Endothelial cell (in vitro differentiated cells): Measurements from ENCODE around the gene IDH2. TPM values are rescaled to one million over a fixed set of nuclear protein-coding genes. Genes with fewer than 3 reads are reported as not detected.

ENCODE experiments used
- DNase-seq: peaks from one replicate; pipeline ENCODE4 v3.0.0; 2021; ENCODE audit warnings: low spot score
- H3K27ac Mint-ChIP-seq: one replicate; pipeline ENCODE4 v1.8.0; 2021; ENCODE audit warnings: mixed read lengths, inconsistent platforms; ENCODE audit not compliant: unreplicated experiment
- H3K27me3 Mint-ChIP-seq: one replicate; pipeline ENCODE4 v1.8.0; 2021; ENCODE audit warnings: mild to moderate bottlenecking, moderate library complexity, mixed read lengths, inconsistent platforms; ENCODE audit not compliant: unreplicated experiment
- H3K36me3 Mint-ChIP-seq: one replicate; pipeline ENCODE4 v1.8.0; 2021; ENCODE audit warnings: mild to moderate bottlenecking, low read depth, mixed read lengths, inconsistent platforms; ENCODE audit not compliant: unreplicated experiment
- H3K4me1 Mint-ChIP-seq: one replicate; pipeline ENCODE4 v1.8.0; 2021; ENCODE audit warnings: mild to moderate bottlenecking, mixed read lengths, inconsistent platforms; ENCODE audit not compliant: unreplicated experiment
- H3K4me3 Mint-ChIP-seq: one replicate; pipeline ENCODE4 v1.8.0; 2021; ENCODE audit warnings: mild to moderate bottlenecking, mixed read lengths, inconsistent platforms; ENCODE audit not compliant: unreplicated experiment
- H3K9me3 Mint-ChIP-seq: one replicate; pipeline ENCODE4 v1.8.0; 2021; ENCODE audit warnings: mixed read lengths, inconsistent platforms; ENCODE audit not compliant: unreplicated experiment
- total RNA-seq: library from RNA; stranded (reverse); fragmentation: NEBNext Ultra II Directional; extraction: Animal tissue kit (Norgen Biotek cat#: 25700); gene quantifications from one replicate; pipeline ENCODE4 v1.2.1, GENCODE V29; 2021; ENCODE audit not compliant: unreplicated experiment
- TF ChIP-seq, protein P1 (sequence below): fragments of 200-600 bp; sonication (generic); IDR thresholded peaks from one replicate; pipeline ENCODE4 v1.5.0; 2021; ENCODE audit warnings: antibody characterized with exemption; ENCODE audit not compliant: unreplicated experiment

The IDH2 gene
- total RNA-seq, 1 donor from 2014 or later, result 133 TPM

DNA sequence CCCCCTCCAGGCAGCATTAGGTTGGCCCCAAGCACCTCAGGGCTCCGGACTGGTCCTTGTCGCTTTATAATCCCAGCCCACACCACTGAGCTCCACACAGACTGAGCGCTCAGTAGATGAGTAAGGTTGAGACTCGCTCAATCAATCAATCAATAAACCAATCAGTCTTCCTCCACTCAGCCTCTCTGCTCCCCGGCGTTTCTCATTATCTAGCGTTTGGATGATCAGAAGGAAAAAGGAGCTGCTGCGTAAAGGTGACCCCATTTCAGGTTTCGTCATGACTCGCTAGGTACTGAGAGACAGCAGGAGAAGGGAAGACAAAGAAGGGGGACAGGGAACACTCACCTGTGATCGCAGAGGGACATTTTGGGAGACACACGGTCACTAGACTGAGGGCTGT is 59.9 kb downstream of the IDH2 start:
- H3K36me3 Mint-ChIP-seq, result peaks cover 17% of the 10 kb centered on the region
- peaks cover 71% of the 10 kb centered on the region for H3K4me1 Mint-ChIP-seq
- peaks cover 10% of the 10 kb centered on the region for H3K27me3 Mint-ChIP-seq
- no peak overlapping the region for H3K4me3 Mint-ChIP-seq
- TF ChIP-seq, protein P1, sequence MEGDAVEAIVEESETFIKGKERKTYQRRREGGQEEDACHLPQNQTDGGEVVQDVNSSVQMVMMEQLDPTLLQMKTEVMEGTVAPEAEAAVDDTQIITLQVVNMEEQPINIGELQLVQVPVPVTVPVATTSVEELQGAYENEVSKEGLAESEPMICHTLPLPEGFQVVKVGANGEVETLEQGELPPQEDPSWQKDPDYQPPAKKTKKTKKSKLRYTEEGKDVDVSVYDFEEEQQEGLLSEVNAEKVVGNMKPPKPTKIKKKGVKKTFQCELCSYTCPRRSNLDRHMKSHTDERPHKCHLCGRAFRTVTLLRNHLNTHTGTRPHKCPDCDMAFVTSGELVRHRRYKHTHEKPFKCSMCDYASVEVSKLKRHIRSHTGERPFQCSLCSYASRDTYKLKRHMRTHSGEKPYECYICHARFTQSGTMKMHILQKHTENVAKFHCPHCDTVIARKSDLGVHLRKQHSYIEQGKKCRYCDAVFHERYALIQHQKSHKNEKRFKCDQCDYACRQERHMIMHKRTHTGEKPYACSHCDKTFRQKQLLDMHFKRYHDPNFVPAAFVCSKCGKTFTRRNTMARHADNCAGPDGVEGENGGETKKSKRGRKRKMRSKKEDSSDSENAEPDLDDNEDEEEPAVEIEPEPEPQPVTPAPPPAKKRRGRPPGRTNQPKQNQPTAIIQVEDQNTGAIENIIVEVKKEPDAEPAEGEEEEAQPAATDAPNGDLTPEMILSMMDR, result no peak
- peak overlapping the region; percentile 42 for H3K27ac Mint-ChIP-seq
- DNase-seq, result no peak
- H3K9me3 Mint-ChIP-seq, result no peaks in the 10 kb centered on the region

DNA sequence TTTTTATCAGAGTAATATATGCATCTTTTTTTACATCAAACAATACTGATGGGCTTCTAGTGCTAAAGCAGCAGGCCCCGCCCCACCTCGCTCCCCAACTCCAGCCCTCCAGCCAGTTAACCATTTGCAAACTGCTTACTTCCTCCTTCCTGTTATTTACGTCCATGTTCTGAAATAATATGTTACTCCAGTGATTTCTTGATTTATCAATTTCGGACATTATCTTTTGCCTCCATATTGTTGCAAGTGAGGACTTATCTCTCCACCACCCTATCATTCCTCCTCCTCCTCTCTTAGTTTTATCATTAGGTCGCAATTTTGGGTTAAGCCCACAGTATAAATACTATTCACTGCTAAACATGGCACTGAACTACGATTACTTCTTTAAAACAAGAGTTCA is 61.6 kb downstream of the IDH2 start:
- peaks cover 82% of the 10 kb centered on the region for H3K4me1 Mint-ChIP-seq
- H3K27ac Mint-ChIP-seq, result peak overlapping the region; percentile 82
- no peaks in the 10 kb centered on the region for H3K9me3 Mint-ChIP-seq
- DNase-seq, result no peak
- peaks cover 9% of the 10 kb centered on the region for H3K27me3 Mint-ChIP-seq
- H3K4me3 Mint-ChIP-seq, result no peak overlapping the region
- TF ChIP-seq, protein P1, result no peak
- peaks cover 16% of the 10 kb centered on the region for H3K36me3 Mint-ChIP-seq

DNA sequence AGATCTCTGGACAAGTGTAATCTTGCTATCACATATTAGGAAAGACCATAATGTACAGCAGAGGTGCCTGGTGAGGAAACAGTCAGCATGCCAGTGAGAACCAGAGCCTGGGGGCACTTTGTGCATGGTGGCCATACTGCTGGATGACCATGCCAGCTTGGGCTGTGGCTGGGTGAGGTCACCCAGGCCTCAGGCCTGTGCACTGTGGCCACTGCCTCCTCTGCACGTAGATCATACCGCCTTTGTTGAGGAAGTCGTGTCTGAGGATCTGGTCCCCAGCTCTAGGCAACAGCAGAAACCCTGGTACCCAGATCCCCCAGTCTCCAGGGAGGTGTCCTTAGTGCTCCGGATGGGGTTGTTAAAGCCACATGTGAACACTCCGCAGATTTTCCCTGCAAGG is 62.3 kb downstream of the IDH2 start:
- Mint-ChIP-seq H3K9me3 (no peaks in the 10 kb centered on the region), H3K27me3 (peaks cover 13% of the 10 kb centered on the region), H3K4me1 (peaks cover 82% of the 10 kb centered on the region), H3K4me3 (no peak overlapping the region), H3K27ac (peak overlapping the region; percentile 82), H3K36me3 (peaks cover 13% of the 10 kb centered on the region)
- no peak for DNase-seq
- TF ChIP-seq, protein P1, result no peak

DNA sequence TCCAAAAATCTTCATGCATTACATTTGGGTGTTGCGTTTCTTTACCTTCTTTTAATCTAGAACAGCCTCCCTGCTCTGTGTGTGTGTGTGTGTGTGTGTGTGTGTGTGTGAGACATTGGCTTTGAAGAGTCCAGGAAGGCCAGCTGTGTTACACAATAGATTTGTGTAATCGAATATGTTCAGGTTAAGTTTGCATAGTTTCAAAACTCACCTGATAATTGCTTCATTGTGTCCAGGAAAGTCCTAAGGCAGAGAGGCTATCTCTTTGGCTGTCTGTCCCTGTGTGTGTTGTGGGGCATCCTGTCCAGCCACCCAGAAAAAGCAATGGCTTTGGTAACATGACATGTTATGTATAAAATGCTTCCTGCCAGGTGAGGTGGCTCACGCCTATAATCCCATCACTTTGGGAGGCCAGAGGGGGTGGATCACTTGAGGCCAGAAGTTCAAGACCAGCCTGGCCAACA is 63.6 kb downstream of the IDH2 start:
- peak overlapping the region; percentile 96 for H3K27ac Mint-ChIP-seq
- H3K4me3 Mint-ChIP-seq, result peak overlapping the region; percentile 54
- TF ChIP-seq, protein P1, result no peak
- no peak for DNase-seq
- H3K27me3 Mint-ChIP-seq, result peaks cover 25% of the 10 kb centered on the region
- H3K36me3 Mint-ChIP-seq, result peaks cover 14% of the 10 kb centered on the region
- H3K4me1 Mint-ChIP-seq, result peaks cover 85% of the 10 kb centered on the region
- no peaks in the 10 kb centered on the region for H3K9me3 Mint-ChIP-seq

DNA sequence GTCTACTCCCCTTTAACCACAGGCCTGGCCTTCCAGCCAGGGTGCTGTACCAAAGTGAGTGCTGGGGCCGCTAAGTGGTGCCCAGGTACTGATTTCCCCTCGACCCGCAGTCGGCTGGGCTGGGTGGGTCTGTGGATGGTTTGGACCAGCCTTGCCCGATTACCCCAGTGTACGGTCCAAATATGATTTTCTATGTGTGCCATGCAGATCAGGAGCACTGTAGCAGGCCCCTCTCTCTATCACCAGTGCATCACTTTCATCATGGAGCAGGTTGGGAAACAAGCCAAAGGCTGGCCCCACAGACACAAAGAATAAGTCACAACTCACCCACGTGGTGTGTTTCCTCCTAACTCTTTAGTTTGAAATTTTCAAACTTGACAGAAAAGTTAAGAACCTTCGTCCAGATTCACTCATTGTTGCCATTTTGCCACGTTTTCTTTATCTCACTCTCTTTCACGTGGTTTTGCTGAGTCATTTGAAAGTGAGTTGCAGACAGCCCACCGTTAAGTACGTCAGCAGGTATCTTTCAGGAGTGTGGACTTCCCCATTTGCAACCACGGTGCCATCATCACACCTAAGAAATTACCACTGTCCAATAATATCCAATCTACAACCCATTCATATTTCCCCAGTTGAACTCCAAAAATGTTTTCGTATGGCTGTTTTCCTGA is 64.2 kb downstream of the IDH2 start:
- peak overlapping the region; percentile 96 for H3K27ac Mint-ChIP-seq
- H3K4me1 Mint-ChIP-seq, result peaks cover 87% of the 10 kb centered on the region
- H3K9me3 Mint-ChIP-seq, result no peaks in the 10 kb centered on the region
- TF ChIP-seq, protein P1, result no peak
- peaks cover 10% of the 10 kb centered on the region for H3K36me3 Mint-ChIP-seq
- DNase-seq, result no peak
- peak overlapping the region; percentile 62 for H3K4me3 Mint-ChIP-seq
- H3K27me3 Mint-ChIP-seq, result peaks cover 27% of the 10 kb centered on the region
